Endothelial cell of umbilical vein (primary cell): ENCODE results near the gene NFATC1. TPM values are rescaled to one million over a fixed set of nuclear protein-coding genes. Genes with fewer than 3 reads are reported as not detected.

Source experiments
- BruUV-seq: library from RNA; stranded (reverse); fragments of 400-500 nt; replicated peaks from 2 replicates; lab custom pipeline; 2021; lab: Mats Ljungman, UMichigan
- CTCF ChIA-PET: fragments of 300-600, 350-600 bp; sonication (Branson Sonifier 250); formaldehyde crosslinking; loops from one replicate; lab custom pipeline; 2021; ENCODE audit warnings: antibody characterized with exemption, inconsistent platforms; lab: Charles Lee
- POLR2A ChIA-PET: fragments of 300-600, 350-600 bp; sonication (Branson Sonifier 250); formaldehyde crosslinking; loops from one replicate; lab custom pipeline; 2021; ENCODE audit warnings: antibody characterized with exemption, inconsistent platforms; lab: Charles Lee
- DNase-seq: peaks from one replicate; pipeline ENCODE4 v3.0.0-alpha.2; 2011; ENCODE audit warnings: low read depth, low spot score
- FAIRE-seq: peaks from 2 replicates; lab custom pipeline; 2011; peaks lifted over from hg19 to GRCh38; lab: Jason Lieb, UNC
- H2AFZ ChIP-seq: 2 replicates; pipeline ENCODE4 v1.6.0; 2012; ENCODE audit warnings: low read depth, low read length, control low read depth, inconsistent platforms
- H3K27ac ChIP-seq: 2 replicates; pipeline ENCODE4 v1.5.1; 2011; ENCODE audit warnings: low read depth, mild to moderate bottlenecking, control low read depth, low read length, moderate library complexity; ENCODE audit not compliant: insufficient read depth
- H3K27me3 ChIP-seq, 2 experiments: 2 replicates each; pipeline versions ENCODE4 v1.6.0 to v1.6.1; 2011; ENCODE audit warnings: low read length in 2 of 2, mixed read lengths in 1 of 2; ENCODE audit not compliant: control insufficient read depth in 2 of 2, insufficient read depth in 2 of 2
- H3K36me3 ChIP-seq, 2 experiments: 2 replicates in 1 of 2; 3 replicates in 1 of 2; pipeline ENCODE4 v1.5.1; 2011; ENCODE audit warnings: low read length in 2 of 2, mild to moderate bottlenecking in 1 of 2, moderate library complexity in 1 of 2; ENCODE audit not compliant: control insufficient read depth in 2 of 2, insufficient read depth in 2 of 2; ENCODE audit errors: extremely low read depth in 1 of 2
- H3K4me1 ChIP-seq: 3 replicates; pipeline ENCODE4 v1.5.1; 2011; ENCODE audit warnings: mild to moderate bottlenecking, low read length; ENCODE audit not compliant: control insufficient read depth, insufficient read depth; ENCODE audit errors: extremely low read depth
- H3K4me2 ChIP-seq: 2 replicates; pipeline ENCODE4 v1.6.1; 2011; ENCODE audit warnings: low read length, control low read depth, mixed read lengths; ENCODE audit not compliant: insufficient read depth
- H3K4me3 ChIP-seq, 3 experiments: fragments of 200-600 bp in 1 of 3; sonication (generic), shearing (Covaris generic) in 1 of 3; replicated peaks in 1 of 3; 2 replicates each; pipeline ENCODE4 v1.5.1; 2011 to 2016; ENCODE audit warnings: control low read depth in 3 of 3, low read length in 3 of 3, mild to moderate bottlenecking in 2 of 3, inconsistent platforms in 1 of 3, low read depth in 1 of 3, moderate library complexity in 1 of 3; ENCODE audit not compliant: insufficient read depth in 1 of 3
- H3K79me2 ChIP-seq: 2 replicates; pipeline ENCODE4 v1.6.0; 2012; ENCODE audit warnings: low read length, inconsistent platforms; ENCODE audit not compliant: control insufficient read depth, insufficient read depth
- H3K9ac ChIP-seq: replicated peaks from 2 replicates; pipeline ENCODE3; 2011; ENCODE audit warnings: low read length, control low read depth; ENCODE audit not compliant: insufficient read depth; ENCODE audit errors: extremely low read depth
- H3K9me1 ChIP-seq: replicated peaks from 3 replicates; pipeline ENCODE4 v1.6.0; 2011; ENCODE audit warnings: mild to moderate bottlenecking, low read length; ENCODE audit not compliant: control insufficient read depth, insufficient read depth; ENCODE audit errors: extremely low read depth
- H3K9me3 ChIP-seq: replicated peaks from 2 replicates; pipeline ENCODE4 v1.5.1; 2012; ENCODE audit warnings: low read length, inconsistent platforms; ENCODE audit not compliant: control insufficient read depth, insufficient read depth
- H4K20me1 ChIP-seq: replicated peaks from 2 replicates; pipeline ENCODE3; 2011; ENCODE audit warnings: mild to moderate bottlenecking, low read length; ENCODE audit not compliant: control insufficient read depth, insufficient read depth; ENCODE audit errors: extremely low read depth
- CTCF ChIP-seq, 2 donors: IDR thresholded peaks; 1 replicate in 1 of 2; 2 replicates in 1 of 2; pipeline ENCODE4 v1.5.1; 2011; ENCODE audit warnings: low read length in 2 of 2, mild to moderate bottlenecking in 2 of 2, moderate library complexity in 2 of 2, control low read depth in 1 of 2, inconsistent platforms in 1 of 2, low read depth in 1 of 2; ENCODE audit not compliant: insufficient read depth in 1 of 2; ENCODE audit errors: extremely low read depth in 1 of 2
- EZH2 ChIP-seq: IDR thresholded peaks from 2 replicates; pipeline ENCODE4 v1.6.1; 2012; ENCODE audit warnings: borderline replicate concordance, low read depth, mild to moderate bottlenecking, moderate library complexity, low read length, inconsistent platforms; ENCODE audit not compliant: severe bottlenecking
- FOS ChIP-seq: IDR thresholded peaks from 2 replicates; pipeline ENCODE4 v1.6.1; 2011; ENCODE audit warnings: mild to moderate bottlenecking, low read length, moderate library complexity, borderline replicate concordance; ENCODE audit not compliant: insufficient read depth
- GATA2 ChIP-seq: IDR thresholded peaks from 2 replicates; pipeline ENCODE4 v1.7.0; 2011; ENCODE audit warnings: low read depth, mild to moderate bottlenecking, moderate library complexity, mixed read lengths, low read length; ENCODE audit not compliant: insufficient read length, insufficient read depth
- JUN ChIP-seq: IDR thresholded peaks from 2 replicates; pipeline ENCODE4 v1.6.1; 2011; ENCODE audit warnings: borderline replicate concordance, low read depth; ENCODE audit not compliant: insufficient read length, insufficient read depth
- MAX ChIP-seq: IDR thresholded peaks from 2 replicates; pipeline ENCODE4 v1.6.1; 2011; ENCODE audit not compliant: insufficient read depth, insufficient read length
- MYC ChIP-seq: IDR thresholded peaks from one replicate; pipeline ENCODE4 v1.6.1; 2011; ENCODE audit warnings: mild to moderate bottlenecking, low read depth, low read length
- POLR2A ChIP-seq: IDR thresholded peaks from 2 replicates; pipeline ENCODE4 v1.6.1; 2012; ENCODE audit warnings: low read depth, mild to moderate bottlenecking, control low read depth, low read length
- POLR2AphosphoS5 ChIP-seq: IDR thresholded peaks from 2 replicates; pipeline ENCODE4 v1.6.1; 2012; ENCODE audit warnings: low read depth, mild to moderate bottlenecking, control low read depth, low read length, moderate library complexity; ENCODE audit not compliant: insufficient read depth
- dilution Hi-C: fragments of 300-500 bp; cut with MboI; formaldehyde crosslinking; loops from one replicate; pipeline ENCODE4 v1.15.0; 2019; ENCODE audit warnings: low sequenced_read_pairs; ENCODE audit not compliant: extremely low pct_ligation_motif_present
- intact Hi-C: fragments of 100-400 bp; cut with micrococcal nuclease; formaldehyde crosslinking; loops from one replicate; pipeline ENCODE4 v1.10.0; 2022
- polyA plus RNA-seq, 4 experiments: library from polyadenylated mRNA; depleted of rRNA in 3 of 4; stranded (reverse) in 3 of 4; unstranded in 1 of 4; fragments of >200 nt; gene quantifications; 2 replicates each; pipeline versions ENCODE4 v1.2.1 to v1.2.3, GENCODE V29; 2011 to 2012; ENCODE audit warnings: missing spikeins in 1 of 4
- total RNA-seq: library from RNA; stranded (reverse); gene quantifications from 2 replicates; pipeline ENCODE4 v1.2.3, GENCODE V29; 2021

The NFATC1 gene
- total and polyA plus RNA-seq, 2 donors (not counting 3 experiments of a cell fraction or from before 2014, with no cell fraction given) = 11.1 to 30.0 TPM

GRCh38 chr18:79440316-79441110 is 44.8 kb downstream of the NFATC1 start:
- no peaks in the 10 kb centered on the region for H3K9me3 ChIP-seq
- intact Hi-C loops (no loop called here), dilution Hi-C loops (no loop called here)
- H3K9ac ChIP-seq = no peak overlapping the region
- no peaks in the 10 kb centered on the region for H3K4me1 ChIP-seq
- no peak overlapping the region for H3K4me2 ChIP-seq
- H3K36me3 ChIP-seq = peaks cover 0 to 24% of the 10 kb centered on the region in 2 experiments
- H3K4me3 ChIP-seq = no peak overlapping the region
- H3K9me1 ChIP-seq = no peaks in the 10 kb centered on the region
- DNase-seq (no peak), FAIRE-seq (no peak)
- H3K27ac ChIP-seq = no peak overlapping the region
- no TSS peak for BruUV-seq
- no peaks in the 10 kb centered on the region for H4K20me1 ChIP-seq
- ChIA-PET CTCF (interaction anchor here (0.6 kb wide), 1 partner anchor 204 kb away, joined by 3 read pairs; no protein-coding TSS in a partner anchor), POLR2A (no interaction called here)
- H3K27me3 ChIP-seq = no peaks in the 10 kb centered on the region
- H3K79me2 ChIP-seq = no peaks in the 10 kb centered on the region
- H2AFZ ChIP-seq = no peak overlapping the region
- no peak for TF ChIP-seq CTCF (IDR thresholded peaks at IDR 0.05; ENCODE audit: extremely low read depth in 1 of 2, insufficient read depth in 1 of 2, low read depth in 1 of 2, low read length in 2 of 2)
- TF ChIP-seq POLR2A = no peak
- TF ChIP-seq MAX = no peak
- no peak for TF ChIP-seq FOS
- no peak for TF ChIP-seq EZH2
- TF ChIP-seq JUN = no peak
- no peak for TF ChIP-seq POLR2AphosphoS5
- no peak for TF ChIP-seq MYC
- no peak for TF ChIP-seq GATA2
